ENCODE results near the gene ABL1. TPM values are rescaled to one million over a fixed set of nuclear protein-coding genes. Genes with fewer than 3 reads are reported as not detected.

The ABL1 gene
- total RNA-seq, 1 donor from 2014 or later = 30.7 TPM

GRCh38 chr9:130899051-130899748, 64.1 kb downstream of the ABL1 start:
- Histone ChIP-seq H3K4me3 (no peak overlapping the region), H3K27ac (replicated peaks) (no peak overlapping the region), H3K9me3 (replicated peaks) (no peaks in the 10 kb centered on the region), H3K4me1 (peaks cover 29% of the 10 kb centered on the region), H3K36me3 (no peaks in the 10 kb centered on the region), H3K27me3 (ENCODE audit: low read depth) (peaks cover 53% of the 10 kb centered on the region)
- intact Hi-C loops (cut with micrococcal nuclease) = no loop called here
- no peak for DNase-seq
- TF ChIP-seq CTCF (IDR thresholded peaks at IDR 0.05; ENCODE audit: borderline replicate concordance) = no peak

- Histone ChIP-seq H3K27me3 (ENCODE audit: low read depth) (peaks cover 61% of the 10 kb centered on the region), H3K9me3 (replicated peaks) (no peaks in the 10 kb centered on the region), H3K4me3 (no peak overlapping the region), H3K36me3 (no peaks in the 10 kb centered on the region), H3K4me1 (peaks cover 12% of the 10 kb centered on the region), H3K27ac (replicated peaks) (no peak overlapping the region)
- intact Hi-C loops (cut with micrococcal nuclease) = no loop called here
- DNase-seq = no peak
- TF ChIP-seq CTCF (IDR thresholded peaks at IDR 0.05; ENCODE audit: borderline replicate concordance) = no peak
Observed at GRCh38 chr9:130900701-130901497, 65.8 kb downstream of the ABL1 start.

- TF ChIP-seq CTCF (IDR thresholded peaks at IDR 0.05; ENCODE audit: borderline replicate concordance) = no peak
- H3K27me3 ChIP-seq (ENCODE audit: low read depth) = peaks cover 68% of the 10 kb centered on the region
- H3K4me1 ChIP-seq = peaks cover 4% of the 10 kb centered on the region
- no peaks in the 10 kb centered on the region for H3K36me3 ChIP-seq
- no peak overlapping the region for H3K4me3 ChIP-seq
- no peaks in the 10 kb centered on the region for H3K9me3 ChIP-seq (replicated peaks)
- intact Hi-C loops (cut with micrococcal nuclease) = no loop called here
- no peak overlapping the region for H3K27ac ChIP-seq (replicated peaks)
- DNase-seq = no peak
Observed at GRCh38 chr9:130901498-130902203, 66.6 kb downstream of the ABL1 start.

GRCh38 chr9:130902204-130903185, 67.4 kb downstream of the ABL1 start:
- H3K9me3 ChIP-seq (replicated peaks) = no peaks in the 10 kb centered on the region
- H3K36me3 ChIP-seq = no peaks in the 10 kb centered on the region
- no peak for TF ChIP-seq CTCF (IDR thresholded peaks at IDR 0.05; ENCODE audit: borderline replicate concordance)
- H3K4me3 ChIP-seq = no peak overlapping the region
- no peak overlapping the region for H3K27ac ChIP-seq (replicated peaks)
- no peak for DNase-seq
- H3K27me3 ChIP-seq (ENCODE audit: low read depth) = peaks cover 75% of the 10 kb centered on the region
- peaks cover 4% of the 10 kb centered on the region for H3K4me1 ChIP-seq
- intact Hi-C loops (cut with micrococcal nuclease) = no loop called here

Measured in left ventricle myocardium inferior (tissue), 1 donor.